ENCODE measurements around the gene TSLP.

TSLP gene

GRCh38 chr5:111099058-111099778, 27.7 kb downstream of the TSLP start:
- DNase-seq (ENCODE audit: low spot score) = no peak

- no peak for DNase-seq (ENCODE audit: low spot score)
Observed at GRCh38 chr5:111106320-111106948, 34.9 kb downstream of the TSLP start.

GRCh38 chr5:111107371-111107770, 35.9 kb downstream of the TSLP start:
- no peak for DNase-seq (ENCODE audit: low spot score)

DNA sequence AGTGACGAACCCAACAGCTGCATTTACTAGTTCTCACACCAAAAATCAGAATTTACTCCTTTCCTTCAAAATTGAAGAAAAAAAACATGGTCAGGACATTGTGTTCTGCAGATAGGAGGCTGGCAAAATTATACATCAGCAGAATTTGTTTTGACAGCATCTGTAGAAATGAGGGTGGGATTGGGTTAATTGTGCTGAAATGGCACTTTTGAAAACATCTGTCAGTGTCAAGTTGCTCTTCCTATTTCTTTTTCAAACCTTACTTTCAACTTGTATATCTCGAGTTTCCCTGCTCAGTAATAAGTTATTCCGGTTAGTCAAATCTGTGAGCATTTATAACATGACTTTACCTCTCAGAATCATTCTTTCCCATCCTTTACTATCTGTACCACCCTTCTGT, 40.4 kb downstream of the TSLP start:
- DNase-seq (ENCODE audit: low spot score) = no peak

- DNase-seq (ENCODE audit: low spot score) = no peak
Observed at GRCh38 chr5:111113678-111114077, 42.2 kb downstream of the TSLP start.

DNA sequence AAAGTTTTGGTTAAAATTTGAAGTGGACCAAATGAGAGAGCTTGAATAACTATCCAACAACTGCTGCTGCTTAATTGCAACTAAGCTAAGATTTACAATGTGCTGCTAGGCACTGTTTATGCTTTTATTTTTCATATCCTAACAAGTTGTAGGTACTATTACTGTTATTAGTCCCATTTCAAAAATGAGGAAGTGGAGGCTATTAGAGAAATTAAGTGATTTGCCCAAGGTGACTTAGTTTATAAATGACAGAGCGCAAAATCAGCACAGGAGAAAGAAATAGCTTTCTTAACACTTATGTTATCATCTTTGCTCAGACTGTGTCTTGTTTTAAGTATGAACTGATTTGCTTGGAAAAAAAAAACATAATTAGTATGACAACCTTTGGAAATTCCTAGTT, 43.7 kb downstream of the TSLP start:
- no peak for DNase-seq (ENCODE audit: low spot score)

DNA sequence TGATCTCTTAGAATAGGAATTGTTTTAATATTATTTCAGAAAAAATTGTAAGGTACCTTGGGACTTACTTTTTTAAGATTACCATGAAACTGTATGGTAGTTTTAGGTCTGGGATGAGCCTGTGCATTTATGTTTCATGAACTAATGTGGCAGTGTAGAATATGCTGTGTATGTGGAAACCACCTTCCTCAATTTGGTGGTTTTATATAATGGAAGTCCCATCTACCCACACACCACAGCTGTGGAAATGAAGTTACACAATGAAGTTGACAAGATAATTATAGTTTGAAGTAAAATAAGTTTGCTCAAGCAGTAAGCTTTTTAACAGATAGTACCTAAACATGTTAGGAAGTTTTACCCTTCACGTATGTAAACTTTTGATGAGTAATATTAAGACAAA, 45.0 kb downstream of the TSLP start:
- DNase-seq (ENCODE audit: low spot score) = no peak

GRCh38 chr5:111117136-111117535, 45.6 kb downstream of the TSLP start:
- DNase-seq (ENCODE audit: low spot score) = no peak

DNA sequence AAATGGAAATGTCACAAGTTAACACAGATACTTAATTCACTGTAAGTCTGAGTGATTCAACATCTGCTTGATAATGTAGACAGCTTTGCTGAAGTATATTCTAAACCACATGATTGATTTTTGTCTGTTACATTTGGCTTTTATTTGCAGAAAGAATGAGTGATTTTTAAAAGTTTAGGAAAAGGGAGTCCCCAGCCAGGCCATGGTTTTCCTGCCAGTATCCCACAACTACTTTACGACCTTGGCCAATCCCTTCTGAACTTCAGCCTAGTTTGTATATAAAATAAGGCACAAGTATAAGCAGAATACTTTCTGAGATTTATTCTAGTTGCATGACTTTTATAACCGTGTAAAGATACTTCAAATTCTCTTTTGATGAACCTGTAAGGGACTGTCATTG, 47.7 kb downstream of the TSLP start:
- DNase-seq (ENCODE audit: low spot score) = no peak

GRCh38 chr5:111119856-111120255, 48.3 kb downstream of the TSLP start:
- no peak for DNase-seq (ENCODE audit: low spot score)

DNA sequence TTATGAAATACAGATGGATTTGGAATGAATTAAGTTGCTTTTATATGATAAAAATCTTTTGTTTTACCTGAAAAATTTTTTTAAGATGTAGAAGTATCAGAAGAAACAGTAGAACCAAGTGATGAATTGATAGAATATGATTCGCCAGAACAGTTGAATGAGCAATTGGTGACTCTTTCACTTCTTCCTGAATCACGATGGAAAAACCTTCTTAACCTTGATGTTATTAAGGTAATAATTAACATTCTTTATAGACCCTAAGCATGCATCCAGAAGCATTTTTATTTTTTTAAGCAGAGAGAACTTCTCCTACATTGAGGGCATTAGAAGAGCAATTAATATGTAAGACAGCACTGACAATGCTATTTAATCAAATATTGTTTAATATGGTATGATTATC, 49.4 kb downstream of the TSLP start:
- no peak for DNase-seq (ENCODE audit: low spot score)

DNA sequence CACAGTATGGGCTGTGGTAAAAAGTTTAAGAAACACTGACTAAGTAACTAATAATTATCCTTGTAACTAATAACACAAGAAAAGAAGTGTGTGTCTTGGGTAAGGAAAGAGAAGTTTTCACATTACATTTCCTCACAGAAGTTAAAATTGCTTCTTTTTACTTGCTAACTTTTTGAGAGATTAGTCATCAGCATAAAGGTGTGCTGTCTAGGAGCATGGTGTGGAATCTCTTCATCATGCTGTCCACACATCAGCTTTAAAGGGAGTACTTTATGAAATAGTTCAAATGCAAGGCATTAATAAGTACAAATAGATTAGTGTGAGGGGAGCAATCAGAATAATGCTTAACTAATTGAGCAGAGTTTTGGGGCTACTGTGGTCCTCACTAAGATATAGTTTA, 50.4 kb downstream of the TSLP start:
- DNase-seq (ENCODE audit: low spot score) = no peak

GRCh38 chr5:111122398-111122797, 50.9 kb downstream of the TSLP start:
- no peak for DNase-seq (ENCODE audit: low spot score)

DNA sequence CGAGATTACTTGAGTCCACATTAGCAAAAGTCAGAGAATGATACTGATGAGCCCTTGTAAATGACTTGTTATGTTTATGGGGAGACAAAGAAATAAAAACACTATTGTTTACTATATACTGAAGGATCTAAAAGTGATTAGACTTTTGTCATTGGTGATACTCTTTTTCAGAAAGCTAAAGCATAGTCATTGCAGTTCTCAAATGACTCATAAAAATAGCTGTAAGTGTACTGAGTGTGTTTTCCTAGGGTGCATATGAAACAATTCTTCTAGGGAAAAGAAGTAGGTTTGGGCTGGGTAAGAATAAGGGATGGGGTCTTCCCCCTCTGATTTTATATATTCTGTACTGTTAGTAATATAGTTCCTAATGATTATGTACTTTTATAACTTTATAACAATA, 53.3 kb downstream of the TSLP start:
- DNase-seq (ENCODE audit: low spot score) = no peak

GRCh38 chr5:111126896-111127295, 55.4 kb downstream of the TSLP start:
- no peak for DNase-seq (ENCODE audit: low spot score)

Measured in CD4-positive, alpha-beta T cell treated with Interleukin-15 for 4 hours (primary cell).